Loucy (cell line): ENCODE data around the gene SLITRK4.

Experiments used
- H2AFZ ChIP-seq: fragments of 200-600 bp; sonication (generic); 2 replicates; pipeline ENCODE4 v1.6.0; 2016; ENCODE audit warnings: antibody characterized with exemption, mild to moderate bottlenecking, low read length, moderate library complexity
- H3F3A ChIP-seq: fragments of 200-600 bp; 2 replicates; pipeline ENCODE4 v1.6.0; 2016; ENCODE audit warnings: antibody characterized with exemption, low read depth, mild to moderate bottlenecking
- H3K27me3 ChIP-seq: fragments of 200-600 bp; sonication (generic); 2 replicates; pipeline ENCODE4 v1.6.1; 2014; ENCODE audit warnings: low read length, mild to moderate bottlenecking; ENCODE audit not compliant: insufficient read depth, poor library complexity, severe bottlenecking
- H3K36me3 ChIP-seq: fragments of 200-600 bp; sonication (generic); 2 replicates; pipeline ENCODE4 v1.6.1; 2016; ENCODE audit warnings: low read length; ENCODE audit not compliant: insufficient read depth
- H3K4me1 ChIP-seq: fragments of 200-600 bp; sonication (generic); 2 replicates; pipeline ENCODE4 v1.5.1; 2014; ENCODE audit warnings: low read length, mild to moderate bottlenecking; ENCODE audit not compliant: insufficient read depth, poor library complexity, severe bottlenecking
- H3K4me2 ChIP-seq: fragments of 200-600 bp; sonication (generic); 2 replicates; pipeline ENCODE4 v1.6.0; 2014; ENCODE audit warnings: antibody characterized with exemption, low read length, low read depth, mild to moderate bottlenecking; ENCODE audit not compliant: poor library complexity, severe bottlenecking
- H3K4me3 ChIP-seq: fragments of 200-600 bp; sonication (generic); 2 replicates; pipeline ENCODE4 v1.5.1; 2014; ENCODE audit warnings: low read length, mild to moderate bottlenecking, mixed read lengths; ENCODE audit not compliant: poor library complexity, severe bottlenecking
- H3K79me2 ChIP-seq: fragments of 200-600 bp; sonication (generic); 2 replicates; pipeline ENCODE4 v1.6.1; 2014; ENCODE audit warnings: low read length; ENCODE audit not compliant: insufficient read depth
- H3K9ac ChIP-seq: fragments of 200-600 bp; sonication (generic); 2 replicates; pipeline ENCODE4 v1.6.0; 2014; ENCODE audit warnings: mild to moderate bottlenecking, low read depth, low read length, moderate library complexity; ENCODE audit not compliant: poor library complexity, severe bottlenecking
- H3K9me2 ChIP-seq: fragments of 200-600 bp; sonication (generic); replicated peaks from 2 replicates; pipeline ENCODE4 v1.6.1; 2016; ENCODE audit warnings: low read depth, low read length, mixed read lengths
- H3K9me3 ChIP-seq: fragments of 200-600 bp; sonication (generic); 2 replicates; pipeline ENCODE4 v1.6.1; 2014; ENCODE audit warnings: mild to moderate bottlenecking, antibody characterized with exemption, low read length, low read depth; ENCODE audit not compliant: insufficient read depth
- H4K20me1 ChIP-seq: fragments of 200-600 bp; sonication (generic); 2 replicates; pipeline ENCODE4 v1.6.0; 2014; ENCODE audit warnings: antibody characterized with exemption, low read length, mild to moderate bottlenecking; ENCODE audit not compliant: insufficient read depth, poor library complexity, severe bottlenecking
- EZH2phosphoT487 ChIP-seq: fragments of 200-600 bp; IDR thresholded peaks from 2 replicates; pipeline ENCODE4 v1.6.1; 2018; ENCODE audit warnings: antibody characterized with exemption, mild to moderate bottlenecking, moderate library complexity, borderline replicate concordance
- TF ChIP-seq, protein P1 (sequence below): fragments of 200-600 bp; sonication (generic); conservative IDR thresholded peaks from 2 replicates; pipeline ENCODE4 v1.5.1; 2014; ENCODE audit warnings: mild to moderate bottlenecking, antibody characterized with exemption, low read length

SLITRK4 gene

DNA sequence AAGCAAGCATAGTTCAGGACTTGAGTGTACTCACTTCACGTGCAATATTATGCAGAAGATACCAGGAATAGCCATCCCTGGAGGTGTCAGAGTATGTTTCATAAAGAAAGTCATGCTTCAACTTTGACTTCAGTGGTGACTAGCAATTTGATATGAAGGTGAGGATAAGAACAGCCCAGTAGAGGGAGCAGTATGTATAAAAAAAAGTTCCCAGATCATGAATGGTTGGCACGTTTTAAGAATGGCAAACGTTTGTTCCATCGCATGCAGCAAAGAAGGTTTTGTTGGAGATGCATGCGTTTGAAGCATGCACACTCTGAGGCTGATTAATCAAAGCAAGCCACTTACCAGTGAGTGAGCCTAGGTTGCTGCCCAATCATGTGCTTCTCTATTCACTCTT, 33.5 kb upstream of the SLITRK4 start:
- peak overlapping the region; percentile 25 for H3K4me3 ChIP-seq
- H3K9ac ChIP-seq, result no peak overlapping the region
- no peaks in the 10 kb centered on the region for H3K9me2 ChIP-seq
- H3K4me2 ChIP-seq, result peak overlapping the region; percentile 31
- H3K36me3 ChIP-seq, result no peaks in the 10 kb centered on the region
- H2AFZ ChIP-seq, result no peak overlapping the region
- no peaks in the 10 kb centered on the region for H3K79me2 ChIP-seq
- H3F3A ChIP-seq, result no peaks in the 10 kb centered on the region
- no peaks in the 10 kb centered on the region for H3K27me3 ChIP-seq
- no peaks in the 10 kb centered on the region for H3K9me3 ChIP-seq
- TF ChIP-seq, protein P1, sequence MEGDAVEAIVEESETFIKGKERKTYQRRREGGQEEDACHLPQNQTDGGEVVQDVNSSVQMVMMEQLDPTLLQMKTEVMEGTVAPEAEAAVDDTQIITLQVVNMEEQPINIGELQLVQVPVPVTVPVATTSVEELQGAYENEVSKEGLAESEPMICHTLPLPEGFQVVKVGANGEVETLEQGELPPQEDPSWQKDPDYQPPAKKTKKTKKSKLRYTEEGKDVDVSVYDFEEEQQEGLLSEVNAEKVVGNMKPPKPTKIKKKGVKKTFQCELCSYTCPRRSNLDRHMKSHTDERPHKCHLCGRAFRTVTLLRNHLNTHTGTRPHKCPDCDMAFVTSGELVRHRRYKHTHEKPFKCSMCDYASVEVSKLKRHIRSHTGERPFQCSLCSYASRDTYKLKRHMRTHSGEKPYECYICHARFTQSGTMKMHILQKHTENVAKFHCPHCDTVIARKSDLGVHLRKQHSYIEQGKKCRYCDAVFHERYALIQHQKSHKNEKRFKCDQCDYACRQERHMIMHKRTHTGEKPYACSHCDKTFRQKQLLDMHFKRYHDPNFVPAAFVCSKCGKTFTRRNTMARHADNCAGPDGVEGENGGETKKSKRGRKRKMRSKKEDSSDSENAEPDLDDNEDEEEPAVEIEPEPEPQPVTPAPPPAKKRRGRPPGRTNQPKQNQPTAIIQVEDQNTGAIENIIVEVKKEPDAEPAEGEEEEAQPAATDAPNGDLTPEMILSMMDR, result peak; percentile 51
- TF ChIP-seq EZH2phosphoT487, result no peak
- no peaks in the 10 kb centered on the region for H3K4me1 ChIP-seq
- no peaks in the 10 kb centered on the region for H4K20me1 ChIP-seq

DNA sequence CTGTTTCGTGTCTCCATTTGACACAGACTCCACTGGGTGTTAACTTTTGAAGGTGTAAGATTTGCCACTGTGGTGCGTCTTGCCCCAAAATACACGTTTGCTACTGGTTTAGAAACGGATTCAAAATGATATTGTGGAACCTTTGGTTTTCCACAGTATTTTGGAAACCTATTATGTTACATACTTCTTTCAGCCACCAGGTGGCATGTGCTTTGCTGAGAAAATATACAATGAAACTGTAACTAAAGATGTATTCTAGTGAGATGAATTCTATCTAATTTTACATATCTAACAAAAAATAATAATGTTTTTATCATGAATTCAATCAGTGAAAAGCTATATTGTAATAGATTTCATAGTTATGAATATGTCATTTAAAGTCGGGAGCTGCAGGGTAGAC, 28.4 kb upstream of the SLITRK4 start:
- no peaks in the 10 kb centered on the region for H3K79me2 ChIP-seq
- no peaks in the 10 kb centered on the region for H3K36me3 ChIP-seq
- H4K20me1 ChIP-seq, result no peaks in the 10 kb centered on the region
- no peaks in the 10 kb centered on the region for H3K9me3 ChIP-seq
- no peaks in the 10 kb centered on the region for H3K27me3 ChIP-seq
- no peaks in the 10 kb centered on the region for H3K9me2 ChIP-seq
- H3K4me3 ChIP-seq, result no peak overlapping the region
- H3K4me1 ChIP-seq, result no peaks in the 10 kb centered on the region
- no peak overlapping the region for H3K9ac ChIP-seq
- TF ChIP-seq, protein P1, result peak; percentile 57
- TF ChIP-seq EZH2phosphoT487, result no peak
- H3F3A ChIP-seq, result no peaks in the 10 kb centered on the region
- no peak overlapping the region for H3K4me2 ChIP-seq
- H2AFZ ChIP-seq, result no peak overlapping the region

- Histone ChIP-seq H3K27me3 (no peaks in the 10 kb centered on the region), H3F3A (no peaks in the 10 kb centered on the region), H3K36me3 (no peaks in the 10 kb centered on the region), H3K4me3 (no peak overlapping the region), H3K4me2 (no peak overlapping the region), H3K4me1 (no peaks in the 10 kb centered on the region), H3K9ac (no peak overlapping the region), H4K20me1 (no peaks in the 10 kb centered on the region), H3K9me3 (no peaks in the 10 kb centered on the region), H2AFZ (no peak overlapping the region), H3K9me2 (no peaks in the 10 kb centered on the region), H3K79me2 (no peaks in the 10 kb centered on the region)
- TF ChIP-seq, protein P1, result no peak
- TF ChIP-seq EZH2phosphoT487, result no peak
Measured at GRCh38 chrX:143663755-143664154, 27.9 kb upstream of the SLITRK4 start.
